HG03139 (cell line): ENCODE data around the gene CDC14A.
"Not testable (repeated sequence)": the region's sequence is repeated elsewhere in the genome, so short reads cannot be mapped to it uniquely, and the experiment has no call there.

Source experiments
- ATAC-seq: cut with Tn5 transposase; IDR thresholded peaks from one replicate; pipeline ENCODE4 v1.9.1; 2021; ENCODE audit not compliant: unreplicated experiment

CDC14A gene, protein sequence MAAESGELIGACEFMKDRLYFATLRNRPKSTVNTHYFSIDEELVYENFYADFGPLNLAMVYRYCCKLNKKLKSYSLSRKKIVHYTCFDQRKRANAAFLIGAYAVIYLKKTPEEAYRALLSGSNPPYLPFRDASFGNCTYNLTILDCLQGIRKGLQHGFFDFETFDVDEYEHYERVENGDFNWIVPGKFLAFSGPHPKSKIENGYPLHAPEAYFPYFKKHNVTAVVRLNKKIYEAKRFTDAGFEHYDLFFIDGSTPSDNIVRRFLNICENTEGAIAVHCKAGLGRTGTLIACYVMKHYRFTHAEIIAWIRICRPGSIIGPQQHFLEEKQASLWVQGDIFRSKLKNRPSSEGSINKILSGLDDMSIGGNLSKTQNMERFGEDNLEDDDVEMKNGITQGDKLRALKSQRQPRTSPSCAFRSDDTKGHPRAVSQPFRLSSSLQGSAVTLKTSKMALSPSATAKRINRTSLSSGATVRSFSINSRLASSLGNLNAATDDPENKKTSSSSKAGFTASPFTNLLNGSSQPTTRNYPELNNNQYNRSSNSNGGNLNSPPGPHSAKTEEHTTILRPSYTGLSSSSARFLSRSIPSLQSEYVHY

DNA sequence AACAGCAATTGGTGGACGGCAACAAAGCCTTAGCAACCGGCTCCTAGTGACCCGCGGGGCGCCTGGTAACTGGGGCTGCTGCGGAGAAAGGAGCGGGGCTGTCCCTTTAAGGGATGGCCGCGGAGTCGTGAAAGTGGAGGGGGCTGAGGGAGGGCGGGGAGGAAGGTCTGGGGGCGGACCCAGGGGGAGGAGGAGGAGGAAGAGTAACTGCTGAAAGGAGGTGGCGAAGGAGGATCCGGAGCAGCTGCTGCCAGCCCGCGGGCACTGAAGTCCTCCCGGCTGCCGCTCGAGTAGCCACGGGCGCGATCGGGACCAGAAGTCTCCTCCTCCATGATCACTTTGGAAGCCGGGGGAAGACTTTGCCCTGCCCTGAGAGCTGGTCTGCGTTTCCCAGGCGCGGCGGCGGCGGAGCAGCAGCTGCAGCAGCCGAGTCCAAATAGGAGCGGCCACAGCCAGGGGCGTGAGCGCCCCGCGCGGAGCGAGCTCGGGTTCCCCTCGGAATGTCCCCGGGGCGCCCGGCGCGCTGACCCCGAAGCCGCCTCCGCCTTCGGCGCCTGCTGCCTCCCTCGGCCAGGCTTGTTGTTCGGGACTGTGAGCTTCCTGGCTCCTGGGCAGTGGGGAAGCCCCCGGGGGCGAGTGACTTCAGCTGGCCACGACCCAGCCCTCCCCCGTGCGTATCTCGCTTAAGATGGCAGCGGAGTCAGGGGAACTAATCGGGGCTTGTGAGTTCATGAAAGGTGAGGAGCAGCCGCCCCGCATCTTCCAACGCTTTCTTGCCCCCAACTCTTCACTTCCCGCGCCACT lies at the start of gene CDC14A:
Gene CDC14A (plus strand): TSS at position 240 of the 804 bp plus-strand sequence. CDS start 449 bp downstream, at position 689.
- ATAC-seq, result peak; percentile 68

DNA sequence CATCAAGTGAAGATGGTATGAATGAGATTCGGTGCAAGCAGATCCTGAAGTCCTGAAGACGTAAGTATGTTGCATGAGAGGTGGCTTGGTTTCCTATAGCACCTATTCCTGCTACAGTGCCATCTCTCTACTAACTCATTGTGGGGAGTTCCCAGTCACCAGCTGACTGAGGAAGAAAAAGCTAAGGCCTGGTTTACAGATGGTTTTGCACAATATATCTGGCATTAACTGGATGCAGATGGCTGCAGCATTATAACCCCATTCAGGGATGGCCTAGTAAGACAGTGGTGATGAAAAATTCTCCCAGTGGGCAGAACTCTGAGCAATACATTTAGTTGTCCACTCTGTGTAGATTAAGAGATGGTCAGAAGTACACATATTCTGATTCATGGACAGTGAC lies 49.6 kb upstream of the CDC14A start:
- no peak for ATAC-seq

DNA sequence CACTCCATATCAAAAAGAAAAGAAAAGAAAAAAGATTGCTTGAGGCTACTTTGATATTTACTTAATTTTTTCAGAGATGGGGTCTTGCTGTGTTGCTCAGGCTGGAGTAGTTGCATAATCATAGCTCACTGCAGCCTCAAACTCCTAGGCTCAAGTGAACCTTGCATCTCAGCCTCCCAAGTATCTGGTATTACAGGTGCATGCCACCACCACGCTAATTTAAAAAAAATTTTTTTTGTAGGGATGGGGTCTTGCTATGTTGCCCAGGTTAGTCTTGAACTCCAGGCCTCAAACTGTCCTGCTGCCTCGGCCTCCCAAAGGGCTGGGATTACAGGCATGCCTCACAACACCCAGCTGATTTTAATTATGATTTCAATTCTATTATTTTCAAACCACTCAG lies 48.1 kb upstream of the CDC14A start:
- no peak for ATAC-seq

DNA sequence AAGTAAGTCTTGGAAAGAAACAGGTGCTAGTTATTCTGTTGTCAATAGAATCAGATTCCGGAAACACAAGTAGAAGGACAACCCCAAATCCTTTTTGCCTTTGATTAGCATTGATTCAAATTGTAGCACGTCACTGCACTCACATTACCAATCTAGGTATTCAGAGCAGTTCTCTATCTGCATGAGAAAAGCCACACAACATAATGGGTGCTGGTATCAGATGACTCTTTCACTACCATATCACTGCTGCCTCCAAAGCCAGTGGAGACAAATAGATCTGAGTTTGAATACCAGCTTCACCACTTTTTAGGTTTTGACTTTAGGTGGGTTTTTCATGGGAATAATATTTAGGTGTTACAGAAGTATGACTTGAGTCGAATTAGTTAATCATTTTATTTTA lies 47.4 kb upstream of the CDC14A start:
- no peak for ATAC-seq

DNA sequence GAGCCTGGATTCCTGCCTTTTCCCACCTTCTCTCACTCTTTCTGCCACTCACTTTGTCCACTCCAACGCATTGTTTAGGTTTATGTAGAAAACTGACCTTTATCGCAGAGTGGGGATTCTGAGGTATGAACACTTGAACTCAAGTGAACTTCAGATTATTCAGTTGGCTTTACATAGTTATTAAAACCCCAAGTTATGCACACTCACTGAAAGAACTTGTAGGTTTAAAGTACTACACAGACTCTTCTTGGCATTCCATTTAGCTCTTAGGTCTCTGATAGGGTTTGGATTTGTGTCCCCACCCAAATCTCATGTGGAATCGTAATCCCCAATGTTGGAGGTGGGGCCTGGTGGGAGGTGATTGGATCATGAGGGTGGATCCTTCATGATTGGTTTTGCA lies 46.4 kb upstream of the CDC14A start:
- ATAC-seq, result no peak

DNA sequence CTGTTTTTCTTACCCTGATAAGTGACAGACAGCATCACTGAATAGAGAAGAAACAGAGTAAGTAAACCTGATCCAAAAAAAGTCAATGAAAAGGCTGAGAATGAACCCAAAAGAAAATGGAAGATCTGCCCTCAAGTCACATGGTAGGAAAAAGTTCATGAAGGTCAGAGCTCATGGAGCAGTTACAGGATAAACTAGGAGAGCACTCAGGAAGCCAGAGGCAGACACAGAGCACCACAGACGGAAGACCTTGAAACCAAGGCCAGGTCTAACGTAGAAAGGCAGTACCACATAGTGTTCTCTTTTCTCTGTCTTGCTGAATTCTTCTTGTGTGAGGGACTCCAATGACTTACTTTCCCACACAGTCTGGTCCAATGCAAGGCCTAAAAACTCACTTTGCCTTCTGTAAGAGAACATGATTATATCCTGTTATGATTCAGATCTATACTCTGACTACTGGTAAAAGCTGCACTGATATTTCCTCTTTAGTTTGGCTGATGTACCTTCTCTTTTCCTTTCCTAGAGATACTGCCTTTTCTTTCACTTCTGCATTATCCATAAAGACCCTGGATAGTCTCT lies 45.5 kb upstream of the CDC14A start:
- no peak for ATAC-seq

DNA sequence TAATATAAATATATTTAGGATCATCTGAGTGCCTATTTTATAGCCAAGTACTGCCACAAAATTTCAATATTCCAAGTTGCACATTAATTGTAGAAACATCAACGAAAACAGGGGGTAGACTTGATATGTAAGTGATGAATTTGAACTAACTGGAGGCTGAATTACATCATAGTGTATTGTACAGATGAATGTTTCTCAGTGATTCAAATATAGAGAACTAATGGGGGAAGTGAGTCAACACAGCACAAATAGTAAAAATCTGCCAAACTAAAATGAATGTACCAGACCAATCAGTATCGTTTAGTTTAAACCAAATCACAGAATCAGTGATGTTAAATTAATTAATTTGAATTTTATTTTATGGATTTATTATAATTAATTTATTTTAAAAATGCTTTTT lies 43.5 kb upstream of the CDC14A start:
- no peak for ATAC-seq

DNA sequence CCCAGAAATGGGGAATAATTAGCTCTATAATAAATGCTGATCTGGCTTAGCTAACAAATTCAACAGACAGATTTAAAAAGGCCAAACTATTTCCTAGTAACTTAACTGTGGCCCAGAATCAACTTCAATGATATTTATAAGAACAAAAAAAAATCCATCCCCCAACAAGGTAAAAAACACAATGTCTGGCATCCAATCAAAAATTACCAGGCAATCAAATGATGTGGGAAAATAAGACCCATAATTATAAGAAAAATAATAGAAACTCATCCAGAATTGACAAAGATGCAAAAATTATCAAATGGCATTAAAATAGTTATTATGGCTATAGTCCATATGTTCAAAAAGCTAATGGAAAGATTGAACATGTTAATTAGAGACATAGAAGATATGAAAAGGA lies 42.4 kb upstream of the CDC14A start:
- no peak for ATAC-seq

DNA sequence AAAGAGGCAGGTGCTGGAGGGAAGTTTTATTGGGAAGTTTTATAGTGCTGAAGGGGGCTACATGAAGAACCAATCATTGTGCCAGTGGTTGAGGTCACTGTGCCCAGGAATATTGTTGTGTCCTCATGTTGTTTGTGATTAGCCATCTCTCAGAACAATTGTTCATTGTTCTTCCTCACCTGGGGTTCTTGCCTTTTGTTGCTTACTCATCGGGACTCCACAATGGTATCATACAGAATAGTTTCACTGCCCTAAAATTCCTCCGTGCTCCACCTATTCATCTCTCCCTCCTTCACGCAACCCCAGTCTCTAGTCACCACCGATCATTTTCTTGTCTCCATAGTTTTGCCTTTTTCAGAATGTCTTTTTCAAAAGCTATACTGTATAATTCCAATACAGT lies 38.9 kb upstream of the CDC14A start:
- ATAC-seq, result no peak

DNA sequence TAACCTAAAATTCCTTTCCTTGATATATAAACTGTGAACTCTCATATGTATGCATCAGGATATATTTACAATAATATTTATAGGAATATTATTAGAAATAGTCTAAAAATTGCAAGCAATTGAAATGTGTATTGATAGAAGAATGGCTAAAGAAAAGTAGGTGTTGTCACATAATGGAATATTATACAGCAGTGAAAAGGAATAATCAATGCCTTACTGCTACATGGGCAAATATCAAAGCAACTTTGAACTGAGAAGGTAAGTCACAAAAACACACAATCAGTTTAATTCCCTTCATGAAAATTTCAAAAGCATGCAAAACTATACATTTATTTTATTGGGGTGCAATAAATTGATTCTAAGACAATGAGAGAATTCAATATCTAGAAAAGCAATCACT lies 35.7 kb upstream of the CDC14A start:
- ATAC-seq, result no peak

DNA sequence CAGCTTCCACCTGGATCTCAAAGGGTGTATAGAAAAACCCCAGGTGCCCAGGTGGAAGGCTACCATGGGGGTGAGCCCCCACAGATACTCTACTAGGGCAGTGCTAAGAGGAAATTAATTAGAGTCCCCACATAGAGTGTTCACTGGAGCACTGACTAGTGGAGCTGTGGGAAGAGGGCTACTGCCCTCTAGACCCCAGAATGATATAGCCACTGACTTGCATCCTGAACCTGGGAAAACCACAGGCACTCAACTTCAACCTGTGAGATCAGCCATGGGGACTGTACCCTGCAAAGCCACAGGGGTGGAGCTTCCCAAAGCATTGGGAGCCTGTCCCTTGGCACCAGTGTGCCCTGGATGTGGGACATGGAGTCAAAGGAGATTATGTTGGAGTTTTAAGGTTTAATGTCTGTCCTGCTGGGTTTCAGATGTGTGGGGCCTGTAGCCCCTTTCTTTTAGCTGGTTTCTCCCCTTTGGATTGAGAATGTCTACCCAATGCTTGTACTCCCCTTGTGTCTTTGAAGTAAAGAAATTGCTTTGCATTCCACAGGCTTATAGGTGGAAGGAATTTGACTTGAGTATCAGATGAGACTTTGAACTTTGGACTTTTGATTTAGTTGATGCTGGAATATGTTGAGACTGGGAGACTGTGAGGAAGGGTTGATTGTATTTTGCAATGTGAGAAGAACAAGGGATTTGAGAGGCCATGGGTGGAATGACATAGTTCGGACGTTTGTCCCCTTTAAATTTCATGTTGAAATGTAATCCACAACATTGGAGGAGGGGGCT lies 31.8 kb upstream of the CDC14A start:
- ATAC-seq, result no peak

DNA sequence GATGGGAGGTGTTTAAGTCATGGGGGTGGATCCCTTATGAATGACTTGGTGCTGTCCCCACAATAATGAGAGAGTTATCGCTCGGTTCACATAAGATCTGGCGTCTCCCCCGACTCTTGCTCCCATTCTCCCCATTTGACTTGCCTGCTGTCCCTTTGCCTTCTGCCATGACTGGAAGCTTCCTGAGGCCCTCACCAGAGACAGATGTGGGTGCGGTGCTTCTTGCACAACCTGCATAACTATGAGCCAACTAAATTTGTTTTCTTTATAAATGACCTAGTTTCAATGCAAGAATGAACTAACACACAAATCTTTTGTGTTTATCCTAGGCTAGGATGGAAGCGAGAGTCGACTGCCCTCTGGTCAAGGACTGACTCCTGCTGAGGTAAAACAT lies 31.2 kb upstream of the CDC14A start:
- no peak for ATAC-seq

DNA sequence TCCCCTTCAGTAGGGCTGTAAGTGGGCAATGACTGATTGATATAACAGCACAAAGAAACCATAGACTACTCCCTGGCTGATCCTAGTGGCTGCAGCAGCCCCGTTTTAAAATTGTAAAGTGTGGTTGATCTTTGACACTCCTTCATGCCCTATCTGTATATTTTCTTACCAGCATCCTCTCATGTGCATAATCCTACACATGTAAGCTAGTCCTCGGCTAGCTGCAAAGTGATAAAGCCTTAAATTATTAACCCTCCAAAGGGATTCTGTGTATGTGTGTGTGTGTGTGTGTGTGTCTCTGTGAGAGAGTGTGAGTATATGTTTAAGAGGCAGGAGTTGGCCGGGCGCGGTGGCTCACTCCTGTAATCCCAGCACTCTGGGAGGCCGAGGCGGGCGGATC lies 30.8 kb upstream of the CDC14A start:
- ATAC-seq, result no peak

DNA sequence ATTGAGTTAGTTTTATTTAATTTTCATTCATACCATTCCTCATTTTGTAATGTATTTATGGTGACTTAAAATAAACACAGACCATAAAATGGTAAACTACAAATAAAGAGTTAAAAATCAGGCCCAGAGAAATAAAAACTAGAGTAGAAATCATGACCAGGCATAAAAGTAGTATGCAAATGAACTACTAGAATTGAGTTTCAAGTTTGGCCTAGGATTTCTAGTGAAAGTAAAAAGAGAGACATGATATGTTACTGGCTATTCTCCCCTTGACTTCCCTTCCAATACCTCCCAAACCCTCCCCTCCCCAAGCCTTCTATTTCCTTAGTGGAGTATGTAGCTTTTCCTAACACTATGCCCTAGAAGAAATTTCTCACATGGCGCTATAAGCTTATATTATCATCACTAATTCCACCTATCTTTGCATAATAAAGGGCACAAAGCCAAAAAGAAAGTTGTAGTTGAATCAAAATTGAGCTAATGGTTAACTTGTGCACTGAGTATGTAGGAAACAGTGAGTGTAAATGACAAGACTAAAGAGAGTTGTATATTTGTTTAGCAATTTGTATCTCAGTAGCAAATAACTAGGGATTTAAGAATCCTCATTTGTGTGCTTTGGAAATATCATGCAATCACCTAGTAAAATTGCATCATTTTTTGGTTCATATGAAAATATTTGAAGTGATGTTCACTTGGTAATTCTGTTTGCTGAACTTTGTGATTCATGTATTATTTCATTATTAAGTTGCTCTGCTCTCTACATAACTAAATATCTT lies 29.7 kb upstream of the CDC14A start:
- ATAC-seq, result peak; percentile 57

DNA sequence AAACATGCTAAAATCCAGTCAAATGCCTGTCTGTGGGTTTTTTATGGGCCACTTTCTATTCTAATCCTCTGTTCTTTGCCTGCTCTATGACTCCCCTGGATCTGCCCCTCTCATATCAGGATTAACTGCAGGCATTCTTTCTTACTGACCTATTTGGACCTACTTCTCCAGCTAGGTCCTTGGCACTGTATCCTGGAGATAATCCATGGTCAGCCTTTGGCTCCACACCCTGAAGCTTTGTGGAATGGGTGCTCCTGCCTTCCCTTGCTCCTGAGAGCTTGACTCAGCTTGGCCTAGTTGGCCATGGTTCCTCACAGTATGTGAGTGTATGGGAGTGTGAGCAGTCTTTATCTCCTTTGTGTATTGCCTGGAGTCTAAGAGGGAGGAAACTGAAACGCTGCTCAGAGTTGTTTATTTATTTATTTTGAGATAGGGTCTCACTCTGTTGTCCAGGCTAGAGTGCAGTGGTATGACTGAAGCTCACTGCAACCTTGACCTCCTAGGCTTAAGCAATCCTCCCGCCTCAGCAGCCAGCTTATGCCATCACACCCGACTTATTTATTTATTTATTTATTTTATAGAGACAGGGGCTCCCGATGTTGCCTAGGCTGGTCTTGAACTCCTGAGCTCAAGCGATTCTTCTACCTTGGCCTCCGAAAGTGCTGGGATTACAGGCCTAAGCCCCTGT lies 28.7 kb upstream of the CDC14A start:
- ATAC-seq, result no peak

DNA sequence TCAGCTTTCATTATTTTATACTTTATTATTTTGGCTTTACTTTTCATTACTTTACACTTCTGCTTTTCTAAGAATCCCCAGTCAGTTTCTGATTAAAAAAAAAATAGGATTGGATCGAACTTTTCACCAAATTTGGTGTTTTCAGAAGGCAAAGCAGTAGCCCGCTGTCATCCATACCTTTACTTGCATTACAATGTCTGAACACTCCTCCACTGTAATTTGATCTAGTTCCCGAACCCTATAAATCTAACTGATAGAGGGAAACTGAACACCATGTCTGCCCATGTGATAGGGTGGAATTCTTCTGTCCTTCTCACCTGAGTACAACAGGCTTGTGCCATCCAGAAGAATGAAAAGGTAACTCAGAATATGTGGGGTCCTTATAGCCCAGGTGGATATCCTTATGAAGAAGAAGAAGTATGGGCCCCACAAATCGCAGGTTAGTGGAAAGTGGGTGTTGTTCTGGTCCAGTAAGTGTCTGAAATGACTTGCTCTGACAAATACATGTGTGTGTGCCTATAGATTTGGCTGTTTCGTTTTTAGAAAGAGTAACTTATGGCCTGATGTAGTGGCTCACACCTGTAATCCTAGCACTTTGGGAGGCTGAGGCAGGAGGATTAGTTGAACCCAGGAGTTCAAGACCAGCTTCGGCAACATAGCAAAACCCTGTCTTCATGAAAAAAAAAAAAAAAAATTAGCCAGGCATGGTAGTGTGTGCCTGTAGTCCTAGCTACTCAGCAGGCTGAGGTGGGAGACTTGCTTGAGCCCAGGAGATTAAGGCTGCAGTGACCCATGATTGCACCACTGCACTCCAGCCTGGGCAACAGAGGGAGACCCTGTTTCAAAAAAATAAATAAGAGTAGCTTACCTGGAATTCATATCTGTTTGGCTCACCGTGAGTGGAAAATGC lies 26.6 kb upstream of the CDC14A start:
- ATAC-seq, result no peak

DNA sequence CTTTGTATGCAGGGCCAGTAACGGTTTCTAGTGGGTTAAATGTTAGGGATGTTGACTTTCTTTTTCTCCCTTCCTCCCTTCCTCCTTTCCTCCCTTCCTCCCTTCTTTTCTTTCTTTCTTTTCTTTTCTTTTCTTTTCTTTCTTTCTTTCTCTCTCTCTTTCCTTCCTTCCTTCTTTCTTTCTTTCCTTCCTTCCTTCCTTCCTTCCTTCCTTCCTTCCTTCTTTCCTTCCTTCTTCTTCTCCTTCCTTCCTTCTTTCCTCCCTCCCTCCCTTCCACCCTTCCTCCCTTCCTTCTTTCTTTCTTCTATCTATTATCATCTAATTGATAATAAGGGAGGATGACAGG lies 26.0 kb upstream of the CDC14A start:
- not testable (repeated sequence) for ATAC-seq

DNA sequence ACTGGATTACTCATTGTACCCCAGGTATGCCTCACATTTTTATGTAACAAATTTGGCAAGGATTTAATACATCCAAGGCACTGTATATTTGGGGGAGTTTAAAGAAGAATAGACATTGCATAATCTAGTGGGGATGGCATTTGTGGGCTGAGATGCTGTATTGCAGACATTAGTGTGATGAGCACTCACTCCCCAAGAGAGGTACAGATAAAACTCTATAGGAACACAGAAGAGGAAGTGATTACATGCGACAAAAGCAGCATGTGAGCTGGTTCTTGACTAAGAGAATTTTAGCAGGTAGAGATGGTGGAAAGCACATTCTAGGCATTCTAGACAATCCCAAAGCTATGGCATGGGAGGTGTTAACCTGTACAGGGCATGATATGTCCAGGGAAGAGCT lies 24.2 kb upstream of the CDC14A start:
- ATAC-seq, result no peak

DNA sequence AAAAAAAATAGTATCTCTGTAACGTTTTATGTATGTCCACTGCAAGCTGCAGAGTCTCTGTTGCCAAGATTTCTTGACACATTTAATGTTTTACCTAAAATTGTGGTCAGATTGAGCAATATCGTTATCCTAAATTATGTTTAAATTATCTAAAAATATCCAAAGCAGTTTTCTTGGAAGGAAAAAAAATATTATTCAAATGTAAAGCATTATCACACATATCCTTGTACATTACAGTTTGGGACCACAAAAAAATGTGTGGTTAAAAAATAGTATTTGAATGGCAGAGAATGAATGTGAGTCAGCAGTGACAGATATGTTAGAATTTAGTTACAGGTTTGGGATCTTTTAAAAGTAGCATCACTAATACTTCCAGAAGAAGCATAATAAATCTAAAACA lies 21.2 kb upstream of the CDC14A start:
- ATAC-seq, result not testable (repeated sequence)
